ENCODE results near the gene CAMK1.

CAMK1 gene

GRCh38 chr3:9745521-9745920 is 24.2 kb downstream of the CAMK1 start:
- H3K27me3 ChIP-seq (ENCODE audit: control insufficient read depth, insufficient read depth, low read length) = no peaks in the 10 kb centered on the region
- H3K36me3 ChIP-seq (ENCODE audit: control insufficient read depth, insufficient read depth, low read length) = peaks cover 67% of the 10 kb centered on the region
- H3K4me1 ChIP-seq (ENCODE audit: control insufficient read depth, insufficient read depth, low read length) = no peaks in the 10 kb centered on the region
- H3K9ac ChIP-seq (ENCODE audit: low read depth, low read length) = no peak overlapping the region
- no peak overlapping the region for H3K4me3 ChIP-seq (ENCODE audit: low read depth, low read length)
- no peaks in the 10 kb centered on the region for H3K9me3 ChIP-seq (ENCODE audit: control insufficient read depth, insufficient read depth, low read length)

- peaks cover 81% of the 10 kb centered on the region for H3K36me3 ChIP-seq (ENCODE audit: control insufficient read depth, insufficient read depth, low read length)
- H3K4me3 ChIP-seq (ENCODE audit: low read depth, low read length) = no peak overlapping the region
- no peak overlapping the region for H3K9ac ChIP-seq (ENCODE audit: low read depth, low read length)
- H3K4me1 ChIP-seq (ENCODE audit: control insufficient read depth, insufficient read depth, low read length) = no peaks in the 10 kb centered on the region
- no peaks in the 10 kb centered on the region for H3K9me3 ChIP-seq (ENCODE audit: control insufficient read depth, insufficient read depth, low read length)
- no peaks in the 10 kb centered on the region for H3K27me3 ChIP-seq (ENCODE audit: control insufficient read depth, insufficient read depth, low read length)
These were observed 25.6 kb downstream of the CAMK1 start for GRCh38 chr3:9744162-9744561.

GRCh38 chr3:9743548-9743947 is 26.2 kb downstream of the CAMK1 start:
- Histone ChIP-seq H3K9ac (ENCODE audit: low read depth, low read length) (no peak overlapping the region), H3K4me1 (ENCODE audit: control insufficient read depth, insufficient read depth, low read length) (no peaks in the 10 kb centered on the region), H3K9me3 (ENCODE audit: control insufficient read depth, insufficient read depth, low read length) (no peaks in the 10 kb centered on the region), H3K27me3 (ENCODE audit: control insufficient read depth, insufficient read depth, low read length) (no peaks in the 10 kb centered on the region), H3K36me3 (ENCODE audit: control insufficient read depth, insufficient read depth, low read length) (peaks cover 86% of the 10 kb centered on the region), H3K4me3 (ENCODE audit: low read depth, low read length) (no peak overlapping the region)

- Histone ChIP-seq H3K4me1 (ENCODE audit: control insufficient read depth, insufficient read depth, low read length) (no peaks in the 10 kb centered on the region), H3K4me3 (ENCODE audit: low read depth, low read length) (no peak overlapping the region), H3K9ac (ENCODE audit: low read depth, low read length) (no peak overlapping the region), H3K36me3 (ENCODE audit: control insufficient read depth, insufficient read depth, low read length) (peaks cover 86% of the 10 kb centered on the region), H3K9me3 (ENCODE audit: control insufficient read depth, insufficient read depth, low read length) (no peaks in the 10 kb centered on the region), H3K27me3 (ENCODE audit: control insufficient read depth, insufficient read depth, low read length) (no peaks in the 10 kb centered on the region)
These were observed 27.2 kb downstream of the CAMK1 start for GRCh38 chr3:9742560-9742959.

- H3K9ac ChIP-seq (ENCODE audit: low read depth, low read length) = no peak overlapping the region
- no peaks in the 10 kb centered on the region for H3K4me1 ChIP-seq (ENCODE audit: control insufficient read depth, insufficient read depth, low read length)
- H3K9me3 ChIP-seq (ENCODE audit: control insufficient read depth, insufficient read depth, low read length) = no peaks in the 10 kb centered on the region
- H3K36me3 ChIP-seq (ENCODE audit: control insufficient read depth, insufficient read depth, low read length) = peaks cover 78% of the 10 kb centered on the region
- H3K4me3 ChIP-seq (ENCODE audit: low read depth, low read length) = no peak overlapping the region
- H3K27me3 ChIP-seq (ENCODE audit: control insufficient read depth, insufficient read depth, low read length) = no peaks in the 10 kb centered on the region
These were observed 30.6 kb downstream of the CAMK1 start for GRCh38 chr3:9739181-9739580.

- Histone ChIP-seq H3K4me1 (ENCODE audit: control insufficient read depth, insufficient read depth, low read length) (peaks cover 4% of the 10 kb centered on the region), H3K9ac (ENCODE audit: low read depth, low read length) (no peak overlapping the region), H3K27me3 (ENCODE audit: control insufficient read depth, insufficient read depth, low read length) (no peaks in the 10 kb centered on the region), H3K4me3 (ENCODE audit: low read depth, low read length) (no peak overlapping the region), H3K9me3 (ENCODE audit: control insufficient read depth, insufficient read depth, low read length) (no peaks in the 10 kb centered on the region), H3K36me3 (ENCODE audit: control insufficient read depth, insufficient read depth, low read length) (peaks cover 57% of the 10 kb centered on the region)
These were observed 32.9 kb downstream of the CAMK1 start for GRCh38 chr3:9736831-9737230.

- peak overlapping the region; percentile 88 for H3K4me3 ChIP-seq (ENCODE audit: low read depth, low read length)
- H3K36me3 ChIP-seq (ENCODE audit: control insufficient read depth, insufficient read depth, low read length) = peaks cover 22% of the 10 kb centered on the region
- no peaks in the 10 kb centered on the region for H3K9me3 ChIP-seq (ENCODE audit: control insufficient read depth, insufficient read depth, low read length)
- H3K27me3 ChIP-seq (ENCODE audit: control insufficient read depth, insufficient read depth, low read length) = no peaks in the 10 kb centered on the region
- peaks cover 4% of the 10 kb centered on the region for H3K4me1 ChIP-seq (ENCODE audit: control insufficient read depth, insufficient read depth, low read length)
- peak overlapping the region; percentile 60 for H3K9ac ChIP-seq (ENCODE audit: low read depth, low read length)
These were observed 37.0 kb downstream of the CAMK1 start for GRCh38 chr3:9732740-9733115.

GRCh38 chr3:9732080-9732739 is 37.5 kb downstream of the CAMK1 start:
- Histone ChIP-seq H3K4me3 (ENCODE audit: low read depth, low read length) (peak overlapping the region; percentile 88), H3K36me3 (ENCODE audit: control insufficient read depth, insufficient read depth, low read length) (peaks cover 18% of the 10 kb centered on the region), H3K9ac (ENCODE audit: low read depth, low read length) (peak overlapping the region; percentile 100), H3K4me1 (ENCODE audit: control insufficient read depth, insufficient read depth, low read length) (peaks cover 4% of the 10 kb centered on the region), H3K27me3 (ENCODE audit: control insufficient read depth, insufficient read depth, low read length) (no peaks in the 10 kb centered on the region), H3K9me3 (ENCODE audit: control insufficient read depth, insufficient read depth, low read length) (no peaks in the 10 kb centered on the region)

- Histone ChIP-seq H3K4me3 (ENCODE audit: low read depth, low read length) (peak within 1 kb of the TSS; percentile 88), H3K9ac (ENCODE audit: low read depth, low read length) (peak within 1 kb of the TSS; percentile 100), H3K27me3 (ENCODE audit: control insufficient read depth, insufficient read depth, low read length) (no peaks in the 10 kb centered on the region), H3K9me3 (ENCODE audit: control insufficient read depth, insufficient read depth, low read length) (no peaks in the 10 kb centered on the region), H3K36me3 (ENCODE audit: control insufficient read depth, insufficient read depth, low read length) (peaks cover 11% of the 10 kb centered on the region), H3K4me1 (ENCODE audit: control insufficient read depth, insufficient read depth, low read length) (peaks cover 4% of the 10 kb centered on the region)
These were observed 38.3 kb downstream of the CAMK1 start, which contains the start of gene BRPF1 for GRCh38 chr3:9731206-9732079. BRPF1 (plus strand) TSS chr3:9731735; CDS start chr3:9734141, 2,406 bp downstream.

GRCh38 chr3:9730657-9731205 is 39.0 kb downstream of the CAMK1 start:
- no peaks in the 10 kb centered on the region for H3K9me3 ChIP-seq (ENCODE audit: control insufficient read depth, insufficient read depth, low read length)
- H3K27me3 ChIP-seq (ENCODE audit: control insufficient read depth, insufficient read depth, low read length) = no peaks in the 10 kb centered on the region
- H3K4me1 ChIP-seq (ENCODE audit: control insufficient read depth, insufficient read depth, low read length) = peaks cover 4% of the 10 kb centered on the region
- H3K36me3 ChIP-seq (ENCODE audit: control insufficient read depth, insufficient read depth, low read length) = peaks cover 9% of the 10 kb centered on the region
- H3K4me3 ChIP-seq (ENCODE audit: low read depth, low read length) = peak overlapping the region; percentile 61
- H3K9ac ChIP-seq (ENCODE audit: low read depth, low read length) = peak overlapping the region; percentile 40

GRCh38 chr3:9729419-9729818 is 40.3 kb downstream of the CAMK1 start:
- no peaks in the 10 kb centered on the region for H3K9me3 ChIP-seq (ENCODE audit: control insufficient read depth, insufficient read depth, low read length)
- H3K36me3 ChIP-seq (ENCODE audit: control insufficient read depth, insufficient read depth, low read length) = peaks cover under 1% of the 10 kb centered on the region
- H3K27me3 ChIP-seq (ENCODE audit: control insufficient read depth, insufficient read depth, low read length) = no peaks in the 10 kb centered on the region
- no peak overlapping the region for H3K4me3 ChIP-seq (ENCODE audit: low read depth, low read length)
- H3K4me1 ChIP-seq (ENCODE audit: control insufficient read depth, insufficient read depth, low read length) = peaks cover 4% of the 10 kb centered on the region
- H3K9ac ChIP-seq (ENCODE audit: low read depth, low read length) = no peak overlapping the region
